H1 (cell line): ENCODE results near the gene TNS3. TPM values are rescaled to one million over a fixed set of nuclear protein-coding genes. Genes with fewer than 3 reads are reported as not detected.

ENCODE experiments used
- CTCF ChIA-PET: fragments of 300-600 bp; sonication (Branson Sonifier 250); formaldehyde crosslinking; loops from one replicate; lab custom pipeline; 2021; ENCODE audit not compliant: partially characterized antibody; lab: Charles Lee
- POLR2A ChIA-PET: fragments of 300-600 bp; sonication (Branson Sonifier 250); formaldehyde crosslinking; loops from one replicate; lab custom pipeline; 2021; ENCODE audit warnings: inconsistent platforms; ENCODE audit not compliant: partially characterized antibody; lab: Charles Lee
- DNase-seq, 2 experiments: peaks; one replicate each; pipeline versions ENCODE4 v3.0.0 to v3.0.0-alpha.2; 2010 to 2022; ENCODE audit warnings: low spot score in 2 of 2, low read depth in 1 of 2, mixed read lengths in 1 of 2
- FAIRE-seq: peaks from 2 replicates; lab custom pipeline; 2011; peaks lifted over from hg19 to GRCh38; lab: Jason Lieb, UNC
- H2AFZ ChIP-seq: 2 replicates; pipeline ENCODE4 v1.8.1; 2012; ENCODE audit warnings: low read length, inconsistent platforms
- H2AK5ac ChIP-seq: 2 replicates; pipeline ENCODE4 v1.6.1; 2013; ENCODE audit warnings: low read depth, low read length
- H2BK120ac ChIP-seq: replicated peaks from 2 replicates; pipeline ENCODE3; 2013; ENCODE audit warnings: low read depth, low read length, inconsistent platforms
- H2BK12ac ChIP-seq: 2 replicates; pipeline ENCODE4 v1.6.1; 2013; ENCODE audit warnings: low read depth, low read length
- H2BK15ac ChIP-seq: 2 replicates; pipeline ENCODE4 v1.6.1; 2013; ENCODE audit warnings: low read length
- H2BK20ac ChIP-seq: 2 replicates; pipeline ENCODE4 v1.6.1; 2013; ENCODE audit warnings: low read length
- H2BK5ac ChIP-seq: 2 replicates; pipeline ENCODE4 v1.6.1; 2013; ENCODE audit warnings: low read depth, low read length
- H3K14ac ChIP-seq: 2 replicates; pipeline ENCODE4 v1.6.1; 2013; ENCODE audit warnings: inconsistent platforms; ENCODE audit not compliant: insufficient read length
- H3K18ac ChIP-seq: 2 replicates; pipeline ENCODE4 v1.6.1; 2013; ENCODE audit warnings: low read length; ENCODE audit errors: extremely low read depth
- H3K23ac ChIP-seq: 2 replicates; pipeline ENCODE4 v1.6.1; 2013; ENCODE audit warnings: inconsistent platforms; ENCODE audit not compliant: insufficient read length
- H3K23me2 ChIP-seq: 2 replicates; pipeline ENCODE4 v1.6.1; 2013; ENCODE audit warnings: low read depth, low read length
- H3K27ac ChIP-seq: 2 replicates; pipeline ENCODE4 v1.6.1; 2011; ENCODE audit warnings: low read depth, low read length, inconsistent platforms
- H3K27me3 ChIP-seq, 4 experiments: replicated peaks in 1 of 4; 1 replicate in 1 of 4; 2 replicates in 3 of 4; pipeline versions ENCODE4 v1.6.1 to v1.8.1; 2011 to 2013; ENCODE audit warnings: low read length in 3 of 4, mild to moderate bottlenecking in 3 of 4, inconsistent platforms in 2 of 4, mixed read lengths in 2 of 4, moderate library complexity in 1 of 4; ENCODE audit not compliant: control insufficient read depth in 3 of 4, insufficient read depth in 3 of 4; ENCODE audit errors: extremely low read depth in 1 of 4
- H3K36me3 ChIP-seq, 4 experiments: 2 replicates each; pipeline versions ENCODE4 v1.6.1 to v1.8.1; 2011 to 2013; ENCODE audit warnings: mild to moderate bottlenecking in 4 of 4, low read length in 3 of 4, moderate library complexity in 2 of 4, control low read depth in 1 of 4, inconsistent platforms in 1 of 4; ENCODE audit not compliant: insufficient read depth in 4 of 4, control insufficient read depth in 2 of 4
- H3K4ac ChIP-seq: replicated peaks from 2 replicates; pipeline ENCODE3; 2013; ENCODE audit warnings: low read length, low read depth, mixed read lengths, inconsistent platforms; ENCODE audit not compliant: insufficient read length
- H3K4me1 ChIP-seq, 4 experiments: replicated peaks in 1 of 4; 1 replicate in 1 of 4; 2 replicates in 3 of 4; pipeline versions ENCODE4 v1.6.1 to v1.8.1; 2011 to 2013; ENCODE audit warnings: low read length in 3 of 4, inconsistent platforms in 2 of 4, mixed read lengths in 1 of 4; ENCODE audit not compliant: insufficient read depth in 4 of 4, control insufficient read depth in 3 of 4
- H3K4me2 ChIP-seq, 2 experiments: 2 replicates each; pipeline versions ENCODE4 v1.6.1 to v1.8.1; 2011 to 2013; ENCODE audit warnings: low read depth in 2 of 2, low read length in 2 of 2, control low read depth in 1 of 2, inconsistent platforms in 1 of 2, mild to moderate bottlenecking in 1 of 2; ENCODE audit not compliant: insufficient read depth in 1 of 2
- H3K4me3 ChIP-seq, 4 experiments: fragments of 200-600, 300-600 bp in 1 of 4; sonication (generic), shearing (Covaris generic), sonication (Bioruptor Twin) in 1 of 4; 2 replicates each; pipeline versions ENCODE4 v1.5.1 to v1.8.1; 2011 to 2016; ENCODE audit warnings: low read length in 4 of 4, low read depth in 3 of 4, control low read depth in 2 of 4, inconsistent platforms in 2 of 4, mild to moderate bottlenecking in 2 of 4, mixed read lengths in 1 of 4, moderate library complexity in 1 of 4; ENCODE audit not compliant: insufficient read depth in 2 of 4; ENCODE audit errors: extremely low read depth in 1 of 4
- H3K56ac ChIP-seq: replicated peaks from 2 replicates; pipeline ENCODE3; 2013; ENCODE audit warnings: low read depth, mild to moderate bottlenecking, mixed read lengths, low read length, inconsistent platforms; ENCODE audit not compliant: insufficient read length
- H3K79me1 ChIP-seq: 2 replicates; pipeline ENCODE4 v1.6.1; 2013; ENCODE audit warnings: low read depth, low read length, control low read depth
- H3K79me2 ChIP-seq, 2 experiments: 2 replicates each; pipeline versions ENCODE4 v1.6.1 to v1.8.1; 2012 to 2013; ENCODE audit warnings: low read length in 2 of 2, mild to moderate bottlenecking in 2 of 2, inconsistent platforms in 1 of 2; ENCODE audit not compliant: insufficient read depth in 2 of 2, control insufficient read depth in 1 of 2
- H3K9ac ChIP-seq, 4 experiments: replicated peaks in 1 of 4; 1 replicate in 1 of 4; 2 replicates in 3 of 4; pipeline versions ENCODE4 v1.6.1 to v1.8.1; 2011 to 2013; ENCODE audit warnings: low read depth in 3 of 4, low read length in 3 of 4, control low read depth in 2 of 4, mild to moderate bottlenecking in 2 of 4, moderate library complexity in 2 of 4, inconsistent platforms in 1 of 4; ENCODE audit errors: extremely low read depth in 1 of 4
- H3K9me3 ChIP-seq, 2 experiments: 2 replicates each; pipeline versions ENCODE4 v1.6.1 to v1.8.1; 2012 to 2013; ENCODE audit warnings: mild to moderate bottlenecking in 2 of 2, moderate library complexity in 2 of 2, control low read depth in 1 of 2, inconsistent platforms in 1 of 2, low read depth in 1 of 2, low read length in 1 of 2, mixed read lengths in 1 of 2; ENCODE audit not compliant: insufficient read depth in 2 of 2
- H4K20me1 ChIP-seq, 2 experiments: replicated peaks in 1 of 2; 2 replicates each; pipeline versions ENCODE3 to v1.8.1; 2011 to 2013; ENCODE audit warnings: inconsistent platforms in 2 of 2, low read length in 2 of 2, mild to moderate bottlenecking in 1 of 2; ENCODE audit not compliant: insufficient read depth in 2 of 2, control insufficient read depth in 1 of 2
- H4K5ac ChIP-seq: 2 replicates; pipeline ENCODE4 v1.6.1; 2013; ENCODE audit warnings: low read length, low read depth, mixed read lengths, inconsistent platforms; ENCODE audit not compliant: insufficient read length
- H4K8ac ChIP-seq: 2 replicates; pipeline ENCODE4 v1.8.0; 2013; ENCODE audit warnings: mild to moderate bottlenecking, moderate library complexity, low read length, inconsistent platforms; ENCODE audit not compliant: insufficient read depth; ENCODE audit errors: extremely low read depth
- H4K91ac ChIP-seq: replicated peaks from 2 replicates; pipeline ENCODE3; 2013; ENCODE audit warnings: low read length, mixed read lengths, inconsistent platforms; ENCODE audit not compliant: insufficient read length
- BRCA1 ChIP-seq: IDR thresholded peaks from 2 replicates; pipeline ENCODE4 v1.6.1; 2012; ENCODE audit warnings: low read depth, low read length, improper control_type of control experiment
- CBX5 ChIP-seq: fragments of 300-800, 300-1000 bp; sonication (generic); IDR thresholded peaks from 2 replicates; pipeline ENCODE4 v1.7.1; 2016; ENCODE audit warnings: antibody characterized with exemption, low read length, low read depth
- FOSL1 ChIP-seq: IDR thresholded peaks from 2 replicates; pipeline ENCODE4 v1.6.1; 2011; ENCODE audit warnings: mild to moderate bottlenecking, low read depth, low read length, moderate library complexity; ENCODE audit not compliant: insufficient read depth
- JUND ChIP-seq: IDR thresholded peaks from 2 replicates; pipeline ENCODE4 v1.6.1; 2011; ENCODE audit warnings: mild to moderate bottlenecking, improper control_type of control experiment, low read length
- KDM5A ChIP-seq: fragments of 200-600 bp; IDR thresholded peaks from 2 replicates; pipeline ENCODE4 v1.7.1; 2012; ENCODE audit warnings: mild to moderate bottlenecking, low read length, inconsistent platforms, mixed read lengths
- NRF1 ChIP-seq: IDR thresholded peaks from 2 replicates; pipeline ENCODE4 v1.6.1; 2011; ENCODE audit warnings: mild to moderate bottlenecking, low read depth, low read length, improper control_type of control experiment
- SIX5 ChIP-seq: IDR thresholded peaks from 2 replicates; pipeline ENCODE4 v1.6.1; 2011; ENCODE audit warnings: mild to moderate bottlenecking, low read depth, low read length
- TAF7 ChIP-seq: optimal IDR thresholded peaks from 2 replicates; pipeline ENCODE3; 2011; ENCODE audit warnings: low read depth, mild to moderate bottlenecking, inconsistent platforms, low read length, moderate library complexity, borderline replicate concordance
- WGBS, 2 experiments: shearing (Covaris generic) in 1 of 2; methylation state at CpG; one replicate each; pipeline versions ENCODE4 v1.1.6 to v1.1.7; 2013 to 2015; ENCODE audit warnings: low lambda C conversion rate in 2 of 2, mixed read lengths in 2 of 2, inconsistent platforms in 1 of 2, low coverage in 1 of 2, missing lambda C conversion rate in 1 of 2; ENCODE audit not compliant: insufficient replicate concordance in 2 of 2, insufficient coverage in 1 of 2, insufficient read length in 1 of 2; ENCODE audit errors: extremely low coverage in 1 of 2, missing lambda C conversion rate in 1 of 2; 5-methylcytosine and 5-hydroxymethylcytosine counted together
- polyA plus RNA-seq, 7 experiments: library from polyadenylated mRNA; depleted of rRNA in 3 of 7; stranded (reverse) in 5 of 7; unstranded in 2 of 7; fragments of >200 nt in 5 of 7; fragments of 200-250 nt in 2 of 7; gene quantifications; 1 replicate in 5 of 7; 2 replicates in 1 of 7; 4 replicates in 1 of 7; pipeline versions ENCODE4 v1.2.1 to v1.2.3, GENCODE V29; 2011 to 2013; ENCODE audit warnings: missing spikeins in 2 of 7, mixed read lengths in 2 of 7
- total RNA-seq: library from RNA; stranded (reverse); fragmentation: NEBNext Ultra II Directional; extraction: Animal tissue kit (Norgen Biotek cat#: 25700); gene quantifications from 2 replicates; pipeline ENCODE4 v1.2.1, GENCODE V29; 2021

The TNS3 gene
- total and polyA plus RNA-seq, 2 of the 8 experiments (the other 6 are each of a cell fraction or from before 2014, with no cell fraction given) = 11.9 to 24.2 TPM

- no peak overlapping the region for H2AK5ac ChIP-seq
- no peak overlapping the region for H3K4me3 ChIP-seq
- no peak overlapping the region for H4K8ac ChIP-seq
- peaks cover 10 to 37% (median 20%) of the 10 kb centered on the region in 4 experiments for H3K4me1 ChIP-seq
- peaks cover 9% of the 10 kb centered on the region for H3K79me1 ChIP-seq
- no peaks in the 10 kb centered on the region for H3K9me3 ChIP-seq
- DNase-seq = no peak
- ChIA-PET POLR2A (no interaction called here), CTCF (interaction anchor here (1.6 to 2.0 kb wide), 3 partner anchors 16 to 340 kb away, joined by 3 to 5 read pairs (median 4); no protein-coding TSS in a partner anchor)
- no peak overlapping the region for H2BK5ac ChIP-seq
- H2BK20ac ChIP-seq = no peak overlapping the region
- H4K20me1 ChIP-seq = peaks cover 25 to 69% of the 10 kb centered on the region in 2 experiments
- H3K56ac ChIP-seq = no peak overlapping the region
- H3K4me2 ChIP-seq = no peak overlapping the region
- peaks cover 7 to 17% of the 10 kb centered on the region in 2 experiments; a peak in 3 of 4 replicates for H3K79me2 ChIP-seq
- no peak overlapping the region for H3K23ac ChIP-seq
- H3K36me3 ChIP-seq = no peaks in the 10 kb centered on the region
- H4K5ac ChIP-seq = no peak overlapping the region
- H3K4ac ChIP-seq = no peak overlapping the region
- no peak overlapping the region for H3K27ac ChIP-seq
- H2BK120ac ChIP-seq = no peak overlapping the region
- peaks cover 9% of the 10 kb centered on the region for H3K23me2 ChIP-seq
- H2BK12ac ChIP-seq = no peak overlapping the region
- no peak overlapping the region for H4K91ac ChIP-seq
- TF ChIP-seq SIX5 (no peak), NRF1 (no peak), KDM5A (no peak), TAF7 (no peak), BRCA1 (no peak), FOSL1 (no peak), JUND (no peak), CBX5 (no peak)
- H2AFZ ChIP-seq = no peak overlapping the region
- no peak overlapping the region for H3K14ac ChIP-seq
- no peak overlapping the region for H3K18ac ChIP-seq
- no peak for FAIRE-seq
- no peak overlapping the region for H3K9ac ChIP-seq
- H3K27me3 ChIP-seq = peaks cover 14 to 50% (median 38%) of the 10 kb centered on the region in 4 experiments
- 92% methylated on average over 12 of the region's 17 CpGs; no CpG with 5 or more reads in 1 of the 2 experiments for WGBS, 2 experiments
- H2BK15ac ChIP-seq = no peak overlapping the region
These were observed 102.8 kb downstream of the TNS3 start for GRCh38 chr7:47478926-47479711.
